Muscle layer of colon (tissue), 2 donors: ENCODE measurements around the gene NCLN.

ENCODE experiments used
- H3K27ac ChIP-seq: one replicate; pipeline ENCODE4 v1.7.0; 2013; ENCODE audit warnings: low read depth, mild to moderate bottlenecking, low read length, moderate library complexity
- H3K27me3 ChIP-seq, 2 donors: one replicate each; pipeline ENCODE4 v1.7.0; 2013; ENCODE audit warnings: low read length in 2 of 2, mild to moderate bottlenecking in 2 of 2; ENCODE audit not compliant: insufficient read depth in 2 of 2, control insufficient read depth in 1 of 2
- H3K36me3 ChIP-seq: one replicate; pipeline ENCODE4 v1.7.0; 2013; ENCODE audit warnings: mild to moderate bottlenecking, low read length; ENCODE audit not compliant: insufficient read depth
- H3K4me1 ChIP-seq: one replicate; pipeline ENCODE4 v1.7.0; 2013; ENCODE audit warnings: mild to moderate bottlenecking, low read length; ENCODE audit not compliant: insufficient read depth
- H3K4me3 ChIP-seq, 2 donors: one replicate each; pipeline ENCODE4 v1.7.0; 2013; ENCODE audit warnings: low read length in 2 of 2, low read depth in 1 of 2, mild to moderate bottlenecking in 1 of 2, moderate library complexity in 1 of 2
- H3K9ac ChIP-seq: one replicate; pipeline ENCODE4 v1.7.0; 2013; ENCODE audit warnings: low read length
- H3K9me3 ChIP-seq: one replicate; pipeline ENCODE4 v1.7.0; 2013; ENCODE audit warnings: mild to moderate bottlenecking, low read length
- donor health status: abdominal sarcoma.
- donor health status: Adenocarcinoma of cecum.

NCLN gene

DNA sequence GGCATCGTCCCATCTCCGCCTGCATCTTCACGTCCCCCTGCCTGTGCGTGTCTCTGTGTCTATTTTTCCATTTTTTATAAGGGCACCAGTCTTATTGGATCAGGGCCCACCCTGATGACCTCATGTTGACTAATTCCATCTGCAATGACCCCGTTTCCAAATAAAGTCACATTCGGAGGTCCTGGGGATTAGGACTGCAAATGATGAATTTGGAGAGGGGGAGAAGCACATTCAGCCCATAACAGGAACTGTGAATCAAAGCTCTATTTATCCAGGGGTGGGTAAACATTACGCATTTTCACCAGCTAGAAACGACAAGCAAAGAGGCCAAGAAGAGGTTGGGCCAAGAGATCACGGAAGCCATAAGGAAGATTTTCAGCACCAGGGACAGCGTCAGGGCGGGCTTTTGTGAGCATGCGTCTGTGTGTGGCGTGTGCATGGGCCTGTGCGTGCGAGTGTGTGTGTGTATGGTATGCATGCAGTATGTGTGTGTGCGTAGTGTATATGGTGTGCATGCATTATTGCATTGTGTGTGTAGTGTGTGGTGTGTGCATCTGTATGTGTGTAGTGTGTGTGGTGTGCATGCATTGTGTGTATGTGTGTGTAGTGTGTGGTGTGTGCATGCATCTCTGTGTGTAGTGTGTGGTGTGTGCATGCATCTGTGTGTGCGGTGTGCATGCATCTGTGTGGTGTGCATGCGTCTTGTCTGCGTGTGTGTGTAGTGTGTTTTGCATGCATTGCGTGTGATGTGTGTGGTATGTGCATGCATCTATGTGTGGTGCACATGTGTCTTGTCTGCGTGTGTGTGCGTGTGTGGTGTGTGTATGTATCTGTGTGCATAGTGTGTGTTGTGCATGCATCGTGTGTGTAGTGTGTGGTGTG, 58.3 kb downstream of the NCLN start:
- H3K4me1 ChIP-seq = no peaks in the 10 kb centered on the region
- no peak overlapping the region for H3K27ac ChIP-seq
- H3K27me3 ChIP-seq = no peaks in the 10 kb centered on the region
- H3K4me3 ChIP-seq = no peak overlapping the region
- no peaks in the 10 kb centered on the region for H3K36me3 ChIP-seq
- H3K9me3 ChIP-seq = no peaks in the 10 kb centered on the region
- no peak overlapping the region for H3K9ac ChIP-seq

DNA sequence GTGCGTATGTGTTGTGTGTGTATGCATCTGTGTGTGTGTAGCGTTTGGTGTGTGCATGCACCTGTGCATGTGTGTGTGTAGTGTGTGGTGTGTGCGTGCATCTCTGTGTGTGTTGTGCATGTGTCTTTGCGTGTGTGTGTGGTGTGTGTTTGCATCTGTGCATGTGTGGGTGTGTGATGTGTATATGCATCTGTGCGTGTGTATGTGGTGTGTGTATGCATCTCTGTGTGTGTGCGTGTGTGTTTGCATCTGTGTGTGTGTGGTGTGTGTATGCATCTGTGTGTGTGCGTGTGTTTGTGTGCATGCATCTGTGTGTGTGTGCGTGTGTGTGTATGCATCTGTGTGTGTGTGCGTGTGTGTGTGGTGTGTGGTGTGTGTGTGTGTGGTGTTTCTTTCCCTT, 59.3 kb downstream of the NCLN start:
- no peaks in the 10 kb centered on the region for H3K27me3 ChIP-seq
- H3K4me3 ChIP-seq = no peak overlapping the region
- no peaks in the 10 kb centered on the region for H3K36me3 ChIP-seq
- H3K27ac ChIP-seq = no peak overlapping the region
- H3K4me1 ChIP-seq = no peaks in the 10 kb centered on the region
- H3K9ac ChIP-seq = no peak overlapping the region
- no peaks in the 10 kb centered on the region for H3K9me3 ChIP-seq

DNA sequence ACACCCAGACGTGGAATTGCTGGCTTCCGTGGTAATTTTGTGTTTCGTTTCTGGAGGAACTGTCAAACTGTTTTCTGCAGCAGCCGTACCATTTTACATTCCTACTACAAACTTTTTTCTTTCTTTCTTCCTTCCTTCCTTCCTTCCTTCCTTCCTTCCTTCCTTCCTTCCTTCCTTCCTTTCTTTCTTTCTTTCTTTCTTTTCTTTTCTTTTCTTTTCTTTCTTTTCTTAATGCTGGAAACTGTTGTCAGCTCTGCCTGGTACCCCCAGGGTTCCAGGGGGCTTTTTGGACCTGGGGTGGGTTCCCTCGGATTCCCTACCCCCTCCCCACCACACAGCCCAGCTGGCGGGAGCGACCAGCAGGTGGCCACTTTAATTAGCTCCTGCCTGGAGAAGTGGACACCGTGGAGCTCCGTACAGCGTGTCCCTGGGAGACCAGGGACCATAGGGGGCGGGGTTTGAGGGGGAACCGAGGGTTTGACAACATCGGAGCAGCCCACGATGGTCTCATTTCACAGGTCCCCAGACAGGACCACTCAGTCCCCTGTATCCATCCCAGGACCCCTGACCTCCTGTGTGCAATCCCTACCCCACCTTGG, 63.1 kb downstream of the NCLN start:
- H3K27me3 ChIP-seq = no peaks in the 10 kb centered on the region

DNA sequence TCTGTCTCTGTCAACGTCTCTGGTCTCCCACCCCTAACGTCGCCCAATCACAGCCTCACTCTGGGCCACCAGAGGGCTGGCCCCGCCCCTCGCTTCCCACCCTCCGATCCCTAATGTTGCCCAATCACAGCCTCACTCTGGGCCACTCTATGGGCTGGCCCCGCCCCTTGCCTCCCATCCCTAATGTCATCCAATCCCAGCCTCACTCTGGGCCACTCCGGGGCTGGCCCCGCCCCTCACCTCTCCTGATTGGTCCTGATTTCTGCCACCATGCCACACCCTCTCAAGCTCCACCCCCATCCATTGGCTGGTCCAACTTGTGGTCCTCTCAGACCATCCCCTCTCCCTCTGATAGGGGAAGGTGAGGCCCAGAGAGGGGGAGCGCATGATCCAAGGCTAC, 63.7 kb downstream of the NCLN start:
- no peaks in the 10 kb centered on the region for H3K4me1 ChIP-seq
- H3K9me3 ChIP-seq = peaks cover 10% of the 10 kb centered on the region
- no peak overlapping the region for H3K4me3 ChIP-seq
- H3K9ac ChIP-seq = no peak overlapping the region
- H3K27ac ChIP-seq = no peak overlapping the region
- no peaks in the 10 kb centered on the region for H3K27me3 ChIP-seq
- no peaks in the 10 kb centered on the region for H3K36me3 ChIP-seq

More for the DNA sequence above, 63.1 kb downstream of the NCLN start:
- no peak overlapping the region for H3K27ac ChIP-seq
- H3K9ac ChIP-seq = no peak overlapping the region
- H3K36me3 ChIP-seq = no peaks in the 10 kb centered on the region
- no peak overlapping the region for H3K4me3 ChIP-seq
- H3K4me1 ChIP-seq = no peaks in the 10 kb centered on the region
- H3K9me3 ChIP-seq = peaks cover 10% of the 10 kb centered on the region

DNA sequence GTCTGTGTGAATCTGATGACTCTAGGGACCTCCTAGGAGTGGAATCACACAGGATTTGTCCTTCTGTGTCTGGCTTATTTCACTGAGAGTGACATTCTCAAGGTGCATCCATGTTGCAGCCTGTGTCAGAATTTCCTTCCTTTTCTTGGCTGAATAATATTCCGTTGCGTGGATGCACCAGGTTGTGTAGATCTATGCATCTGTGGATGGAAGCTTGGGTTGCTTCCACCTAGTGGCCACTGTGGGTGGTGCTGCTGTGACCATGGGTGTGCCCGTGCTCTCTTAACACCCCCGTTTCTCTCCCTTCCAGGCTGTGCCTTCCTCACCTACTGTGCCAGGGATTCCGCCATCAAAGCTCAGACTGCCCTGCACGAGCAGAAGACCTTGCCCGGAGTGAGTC, 64.9 kb downstream of the NCLN start:
- H3K27me3 ChIP-seq = no peaks in the 10 kb centered on the region

DNA sequence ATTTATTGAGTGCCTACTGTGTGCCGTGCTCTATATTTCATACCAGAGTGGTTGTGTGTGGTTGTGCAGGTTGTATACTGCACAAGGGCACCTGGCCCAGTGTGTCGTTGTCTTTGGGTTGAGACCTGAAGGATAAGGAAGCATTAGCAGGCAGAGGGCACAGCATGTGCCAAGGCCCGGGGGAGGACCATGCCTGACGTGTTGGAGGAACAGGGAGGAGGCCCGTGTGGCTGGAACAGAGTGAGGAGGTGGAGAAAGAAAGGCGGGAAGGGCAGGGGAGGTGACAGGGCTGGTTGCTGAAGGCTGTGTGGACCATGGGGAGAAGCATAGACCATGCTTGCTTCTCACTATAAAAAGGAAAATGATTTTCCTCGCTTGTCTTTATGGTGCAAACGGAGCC, 65.5 kb downstream of the NCLN start:
- no peaks in the 10 kb centered on the region for H3K27me3 ChIP-seq
- H3K9ac ChIP-seq = no peak overlapping the region
- H3K27ac ChIP-seq = no peak overlapping the region
- H3K4me3 ChIP-seq = no peak overlapping the region
- H3K36me3 ChIP-seq = no peaks in the 10 kb centered on the region
- H3K4me1 ChIP-seq = no peaks in the 10 kb centered on the region
- H3K9me3 ChIP-seq = peaks cover 10% of the 10 kb centered on the region

More for the DNA sequence above, 64.9 kb downstream of the NCLN start:
- H3K9me3 ChIP-seq = peaks cover 10% of the 10 kb centered on the region
- no peaks in the 10 kb centered on the region for H3K4me1 ChIP-seq
- no peak overlapping the region for H3K9ac ChIP-seq
- H3K36me3 ChIP-seq = no peaks in the 10 kb centered on the region
- no peak overlapping the region for H3K27ac ChIP-seq
- no peak overlapping the region for H3K4me3 ChIP-seq

DNA sequence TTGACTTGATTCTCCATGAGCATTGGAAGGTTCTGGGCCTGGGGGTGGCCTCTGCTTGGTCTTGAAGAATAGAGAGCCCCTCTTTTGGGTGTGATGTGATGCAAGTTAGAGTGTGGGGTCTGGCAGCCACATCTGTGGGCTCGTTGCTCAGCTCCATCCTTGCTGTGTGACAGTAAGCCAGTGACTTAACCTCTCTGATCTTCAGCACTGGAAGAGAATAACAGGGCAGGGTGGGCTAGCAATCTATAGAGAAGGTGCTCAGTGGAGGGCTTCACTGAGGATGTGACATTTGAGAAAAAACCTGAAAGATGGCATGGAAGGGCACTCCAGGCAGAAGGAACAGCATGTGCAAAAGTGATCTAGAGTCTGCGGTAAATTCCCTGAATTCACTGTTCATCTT, 66.9 kb downstream of the NCLN start:
- Histone ChIP-seq H3K9ac (no peak overlapping the region), H3K36me3 (no peaks in the 10 kb centered on the region), H3K4me1 (no peaks in the 10 kb centered on the region), H3K9me3 (peaks cover 10% of the 10 kb centered on the region), H3K27ac (no peak overlapping the region), H3K27me3 (no peaks in the 10 kb centered on the region), H3K4me3 (no peak overlapping the region)

DNA sequence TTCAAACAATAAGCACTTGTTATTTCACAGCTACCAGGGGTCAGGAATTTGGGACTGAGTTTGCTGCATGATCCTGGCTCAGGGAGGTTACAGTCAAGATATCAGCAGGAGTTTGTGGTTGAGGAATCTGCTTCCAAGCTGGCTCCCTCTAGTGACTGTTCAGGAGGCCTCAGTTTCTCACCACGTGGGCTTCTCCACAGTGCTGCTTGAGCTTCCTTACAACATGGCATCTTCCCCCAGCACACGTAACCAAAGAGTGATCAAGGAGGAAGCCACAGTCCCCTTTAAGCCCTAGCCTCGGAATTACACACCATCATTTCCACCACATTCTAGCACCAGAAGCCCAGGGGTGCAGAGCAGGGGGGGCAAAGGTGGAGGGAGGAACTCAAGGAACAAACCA, 67.5 kb downstream of the NCLN start:
- Histone ChIP-seq H3K9me3 (peaks cover 10% of the 10 kb centered on the region), H3K36me3 (no peaks in the 10 kb centered on the region), H3K27me3 (no peaks in the 10 kb centered on the region), H3K9ac (no peak overlapping the region), H3K4me3 (no peak overlapping the region), H3K27ac (no peak overlapping the region), H3K4me1 (no peaks in the 10 kb centered on the region)

DNA sequence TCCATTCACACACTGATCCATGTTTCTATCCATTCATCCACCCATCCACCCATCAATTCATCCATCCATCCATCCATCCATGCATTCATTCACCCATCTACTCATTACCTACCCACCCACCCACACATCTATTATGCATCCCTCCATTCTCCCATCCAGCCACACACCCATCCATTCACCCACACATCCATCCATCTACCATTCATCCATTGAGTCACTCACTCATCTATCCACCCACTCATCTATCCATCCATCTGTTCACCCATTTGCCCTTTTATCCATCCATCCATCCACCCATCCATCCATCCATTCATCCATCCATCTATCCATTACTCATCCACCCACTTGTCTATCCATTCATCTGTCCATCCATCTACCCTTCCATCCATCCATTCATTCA, 68.8 kb downstream of the NCLN start:
- H3K36me3 ChIP-seq = no peaks in the 10 kb centered on the region
- H3K4me3 ChIP-seq = no peak overlapping the region
- H3K9me3 ChIP-seq = peaks cover 10% of the 10 kb centered on the region
- H3K4me1 ChIP-seq = no peaks in the 10 kb centered on the region
- H3K27me3 ChIP-seq = no peaks in the 10 kb centered on the region
- no peak overlapping the region for H3K9ac ChIP-seq
- no peak overlapping the region for H3K27ac ChIP-seq

DNA sequence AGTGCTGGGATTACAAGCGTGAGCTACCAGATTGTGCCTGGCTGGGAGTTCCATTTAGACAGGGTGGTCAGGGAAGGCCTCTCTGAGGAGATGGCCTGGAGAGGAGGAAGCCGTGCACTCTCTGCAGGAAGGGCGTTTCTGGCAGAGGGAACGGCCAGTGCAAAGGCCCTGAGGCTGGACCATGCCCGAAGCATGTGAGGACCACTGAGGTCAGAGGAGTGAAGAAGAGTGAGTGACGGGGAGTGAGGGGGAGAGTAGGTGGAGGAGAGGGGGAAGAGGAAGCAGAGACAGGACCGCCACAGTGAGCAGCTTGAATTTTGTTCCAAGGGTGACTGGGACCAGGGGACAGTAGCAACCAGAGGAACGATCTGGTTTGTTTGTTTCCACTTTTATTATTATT, 71.3 kb downstream of the NCLN start:
- H3K4me1 ChIP-seq = no peaks in the 10 kb centered on the region
- no peaks in the 10 kb centered on the region for H3K27me3 ChIP-seq
- H3K36me3 ChIP-seq = no peaks in the 10 kb centered on the region
- H3K4me3 ChIP-seq = no peak overlapping the region
- no peak overlapping the region for H3K9ac ChIP-seq
- H3K27ac ChIP-seq = no peak overlapping the region
- peaks cover 10% of the 10 kb centered on the region for H3K9me3 ChIP-seq
